ENCODE data around the gene LHX5. TPM values are rescaled to one million over a fixed set of nuclear protein-coding genes. Genes with fewer than 3 reads are reported as not detected.
A peak's percentile ranks its signal among the peaks of the same experiment; 100 is the strongest.

Gene LHX5
- total RNA-seq, 1 donor from 2014 or later = 0.25 TPM

- Histone ChIP-seq H3K27me3 (ENCODE audit: insufficient read depth, low read length) (peaks cover 59% of the 10 kb centered on the region), H3K27ac (ENCODE audit: low read depth, low read length) (no peak overlapping the region), H3K4me3 (ENCODE audit: insufficient read depth, low read depth, low read length) (no peak overlapping the region), H4K20me1 (ENCODE audit: insufficient read depth, low read length) (no peaks in the 10 kb centered on the region), H3K9me3 (ENCODE audit: insufficient read depth, low read depth, low read length) (no peaks in the 10 kb centered on the region), H3K4me1 (ENCODE audit: insufficient read depth, low read length) (no peaks in the 10 kb centered on the region), H3K79me2 (ENCODE audit: insufficient read depth, low read length) (no peaks in the 10 kb centered on the region), H2AFZ (ENCODE audit: low read depth, low read length) (no peak overlapping the region), H3K36me3 (ENCODE audit: insufficient read depth, low read length) (no peaks in the 10 kb centered on the region), H3K9ac (ENCODE audit: low read length) (no peak overlapping the region), H3K4me2 (ENCODE audit: low read length) (peak overlapping the region; percentile 35)
- H3K9me3 Mint-ChIP-seq (ENCODE audit: unreplicated experiment) = peaks cover 15% of the 10 kb centered on the region
- TF ChIP-seq EZH2 (IDR thresholded peaks at IDR 0.05; ENCODE audit: insufficient read depth, low read length) (peak; percentile 19), CTCF (IDR thresholded peaks at IDR 0.05; ENCODE audit: insufficient read depth, low read depth, low read length) (no peak)
- peaks cover 88% of the 10 kb centered on the region for H3K27me3 Mint-ChIP-seq (ENCODE audit: low read depth, unreplicated experiment)
- H3K27ac Mint-ChIP-seq (ENCODE audit: unreplicated experiment) = no peak overlapping the region
- DNase-seq (ENCODE audit: low read depth) (no peak), FAIRE-seq (no peak)
- peaks cover 4% of the 10 kb centered on the region for H3K4me1 Mint-ChIP-seq (ENCODE audit: low read depth, unreplicated experiment)
- H3K4me3 Mint-ChIP-seq (ENCODE audit: unreplicated experiment) = no peak overlapping the region
- H3K36me3 Mint-ChIP-seq (ENCODE audit: low read depth, unreplicated experiment) = peaks cover 3% of the 10 kb centered on the region
These were observed 7.5 kb upstream of the LHX5 start for GRCh38 chr12:113479216-113479589.

- no peak overlapping the region for H3K27ac Mint-ChIP-seq (ENCODE audit: unreplicated experiment)
- TF ChIP-seq EZH2 (IDR thresholded peaks at IDR 0.05; ENCODE audit: insufficient read depth, low read length) = peak; percentile 56
- TF ChIP-seq CTCF (IDR thresholded peaks at IDR 0.05; ENCODE audit: insufficient read depth, low read depth, low read length) = no peak
- Histone ChIP-seq H3K4me1 (ENCODE audit: insufficient read depth, low read length) (no peaks in the 10 kb centered on the region), H3K27ac (ENCODE audit: low read depth, low read length) (no peak overlapping the region), H3K27me3 (ENCODE audit: insufficient read depth, low read length) (peaks cover 63% of the 10 kb centered on the region), H3K79me2 (ENCODE audit: insufficient read depth, low read length) (no peaks in the 10 kb centered on the region), H3K36me3 (ENCODE audit: insufficient read depth, low read length) (no peaks in the 10 kb centered on the region), H3K9ac (ENCODE audit: low read length) (no peak overlapping the region), H2AFZ (ENCODE audit: low read depth, low read length) (no peak overlapping the region), H3K4me3 (ENCODE audit: insufficient read depth, low read depth, low read length) (no peak overlapping the region), H3K4me2 (ENCODE audit: low read length) (no peak overlapping the region), H3K9me3 (ENCODE audit: insufficient read depth, low read depth, low read length) (no peaks in the 10 kb centered on the region), H4K20me1 (ENCODE audit: insufficient read depth, low read length) (peaks cover 2% of the 10 kb centered on the region)
- peaks cover 18% of the 10 kb centered on the region for H3K9me3 Mint-ChIP-seq (ENCODE audit: unreplicated experiment)
- no peak overlapping the region for H3K4me3 Mint-ChIP-seq (ENCODE audit: unreplicated experiment)
- H3K4me1 Mint-ChIP-seq (ENCODE audit: low read depth, unreplicated experiment) = peaks cover 5% of the 10 kb centered on the region
- peaks cover 4% of the 10 kb centered on the region for H3K36me3 Mint-ChIP-seq (ENCODE audit: low read depth, unreplicated experiment)
- DNase-seq (ENCODE audit: low read depth) = no peak
- FAIRE-seq = no peak
- peaks cover 88% of the 10 kb centered on the region for H3K27me3 Mint-ChIP-seq (ENCODE audit: low read depth, unreplicated experiment)
These were observed 6.8 kb upstream of the LHX5 start for GRCh38 chr12:113478351-113479011.

- peaks cover 22% of the 10 kb centered on the region for H3K9me3 Mint-ChIP-seq (ENCODE audit: unreplicated experiment)
- no peak for DNase-seq (ENCODE audit: low read depth)
- Histone ChIP-seq H4K20me1 (ENCODE audit: insufficient read depth, low read length) (peaks cover 8% of the 10 kb centered on the region), H3K9ac (ENCODE audit: low read length) (no peak overlapping the region), H3K36me3 (ENCODE audit: insufficient read depth, low read length) (no peaks in the 10 kb centered on the region), H3K4me3 (ENCODE audit: insufficient read depth, low read depth, low read length) (no peak overlapping the region), H2AFZ (ENCODE audit: low read depth, low read length) (no peak overlapping the region), H3K9me3 (ENCODE audit: insufficient read depth, low read depth, low read length) (no peaks in the 10 kb centered on the region), H3K4me1 (ENCODE audit: insufficient read depth, low read length) (no peaks in the 10 kb centered on the region), H3K4me2 (ENCODE audit: low read length) (no peak overlapping the region), H3K79me2 (ENCODE audit: insufficient read depth, low read length) (no peaks in the 10 kb centered on the region), H3K27me3 (ENCODE audit: insufficient read depth, low read length) (peaks cover 70% of the 10 kb centered on the region), H3K27ac (ENCODE audit: low read depth, low read length) (no peak overlapping the region)
- peaks cover 88% of the 10 kb centered on the region for H3K27me3 Mint-ChIP-seq (ENCODE audit: low read depth, unreplicated experiment)
- FAIRE-seq = no peak
- peaks cover 5% of the 10 kb centered on the region for H3K4me1 Mint-ChIP-seq (ENCODE audit: low read depth, unreplicated experiment)
- no peak overlapping the region for H3K4me3 Mint-ChIP-seq (ENCODE audit: unreplicated experiment)
- TF ChIP-seq CTCF (IDR thresholded peaks at IDR 0.05; ENCODE audit: insufficient read depth, low read depth, low read length) = no peak
- no peak for TF ChIP-seq EZH2 (IDR thresholded peaks at IDR 0.05; ENCODE audit: insufficient read depth, low read length)
- H3K36me3 Mint-ChIP-seq (ENCODE audit: low read depth, unreplicated experiment) = peaks cover 4% of the 10 kb centered on the region
- no peak overlapping the region for H3K27ac Mint-ChIP-seq (ENCODE audit: unreplicated experiment)
These were observed 6.2 kb upstream of the LHX5 start for GRCh38 chr12:113477842-113478215.

All from astrocyte (in vitro differentiated cells and primary cell).